OCI-M1 (cell line): ENCODE results near the gene GRIK2.

Experiments used
- DNase-seq: peaks from one replicate; lab custom pipeline; 2025; lab: John Stamatoyannopoulos, UW

Gene GRIK2

DNA sequence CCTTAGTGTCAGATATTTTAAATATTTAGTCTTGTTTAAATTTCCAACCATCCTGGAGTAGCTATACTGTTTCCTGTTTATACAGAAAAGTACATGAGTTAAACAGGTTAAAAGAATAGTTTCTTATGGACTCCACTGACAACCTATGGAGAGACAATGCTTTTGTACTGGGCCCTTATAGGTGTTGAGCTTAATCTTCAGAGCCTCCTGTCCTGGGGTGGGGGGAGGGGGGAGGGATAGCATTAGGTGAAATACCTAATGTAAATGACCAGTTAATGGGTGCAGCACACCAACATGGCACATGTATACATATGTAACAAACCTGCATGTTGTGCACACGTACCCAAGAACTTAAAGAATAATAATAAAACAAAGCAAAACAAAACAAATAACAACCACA, 322.9 kb downstream of the GRIK2 start:
- DNase-seq = no peak

- no peak for DNase-seq
Observed at GRCh38 chr6:101716810-101717209, 323.3 kb downstream of the GRIK2 start.

DNA sequence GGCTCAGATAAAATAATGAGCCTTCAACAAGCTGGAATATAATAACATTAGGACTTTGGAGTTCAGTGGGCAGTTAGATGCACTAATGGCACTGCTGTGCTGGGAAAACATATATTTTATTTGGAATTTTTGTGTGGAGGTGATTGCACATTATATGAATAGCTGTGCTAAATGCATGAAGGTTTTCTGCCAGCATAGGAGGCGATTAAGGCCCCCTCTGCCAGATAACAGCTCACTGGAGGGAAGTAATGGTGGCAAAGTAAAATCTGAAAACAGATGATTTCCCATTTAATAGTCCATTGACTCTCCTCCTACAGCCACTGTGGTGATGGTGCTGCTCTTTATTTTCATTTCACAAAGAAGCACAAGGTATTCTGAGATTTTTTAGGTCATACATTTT, 326.0 kb downstream of the GRIK2 start:
- DNase-seq = no peak

DNA sequence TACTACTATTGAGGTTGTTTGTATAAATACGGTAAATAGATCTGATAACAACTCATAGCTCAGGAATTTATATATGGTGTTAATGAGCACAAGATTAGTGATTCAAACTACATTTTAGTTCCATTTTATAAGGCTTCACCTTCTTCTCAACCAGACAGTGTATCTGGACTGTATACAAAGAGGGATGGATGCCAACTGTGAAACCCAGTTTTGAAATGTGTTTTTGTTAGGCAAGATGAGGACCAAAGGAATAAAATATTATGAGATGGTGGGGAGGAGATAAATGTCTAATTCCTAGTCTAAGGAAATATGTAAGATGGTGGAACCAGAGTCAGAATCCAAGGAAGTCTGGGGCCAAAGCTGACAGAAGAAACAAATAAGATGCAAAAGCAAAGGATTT, 329.0 kb downstream of the GRIK2 start:
- DNase-seq = no peak

- peak; percentile 31 for DNase-seq
Observed at GRCh38 chr6:101722991-101723579, 329.6 kb downstream of the GRIK2 start.

DNA sequence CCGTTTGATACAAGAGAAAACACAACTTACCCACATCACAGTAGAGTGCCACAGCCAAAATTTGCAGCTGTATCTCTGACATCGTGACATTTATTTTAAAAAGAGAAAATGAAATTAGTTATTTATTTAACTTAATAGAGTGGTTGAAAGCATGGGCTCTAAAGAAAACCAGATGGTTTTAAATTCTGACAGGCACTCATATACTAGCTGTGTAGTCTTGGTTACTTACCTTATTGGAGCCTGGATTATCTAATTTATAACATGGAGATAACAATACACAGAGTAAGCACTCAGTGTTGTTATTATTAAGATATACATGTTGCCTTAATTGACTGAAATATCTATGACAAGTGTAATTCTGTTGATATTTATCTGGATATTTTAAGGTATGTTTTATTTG, 334.9 kb downstream of the GRIK2 start:
- DNase-seq = no peak

- no peak for DNase-seq
Observed at GRCh38 chr6:101728956-101729355, 335.4 kb downstream of the GRIK2 start.

DNA sequence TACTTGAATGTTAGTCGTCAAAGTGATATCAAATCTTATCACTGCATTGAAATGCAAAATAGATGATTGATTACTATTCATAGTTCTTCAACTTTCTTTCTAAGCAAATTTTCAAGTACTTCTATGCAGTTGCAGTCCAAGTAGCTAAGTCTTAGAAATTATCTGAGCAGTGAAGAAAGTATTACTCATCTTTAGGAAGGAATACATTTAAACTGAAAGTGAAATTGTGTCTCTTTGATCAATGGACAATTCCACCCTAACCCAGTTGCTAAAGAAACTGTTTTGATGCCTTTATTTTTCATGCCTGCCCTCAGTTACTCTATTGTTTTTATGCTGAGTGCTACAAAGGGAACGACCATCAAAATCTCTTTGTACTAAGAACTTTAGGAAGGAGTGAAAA, 337.4 kb downstream of the GRIK2 start:
- DNase-seq = peak; percentile 68

DNA sequence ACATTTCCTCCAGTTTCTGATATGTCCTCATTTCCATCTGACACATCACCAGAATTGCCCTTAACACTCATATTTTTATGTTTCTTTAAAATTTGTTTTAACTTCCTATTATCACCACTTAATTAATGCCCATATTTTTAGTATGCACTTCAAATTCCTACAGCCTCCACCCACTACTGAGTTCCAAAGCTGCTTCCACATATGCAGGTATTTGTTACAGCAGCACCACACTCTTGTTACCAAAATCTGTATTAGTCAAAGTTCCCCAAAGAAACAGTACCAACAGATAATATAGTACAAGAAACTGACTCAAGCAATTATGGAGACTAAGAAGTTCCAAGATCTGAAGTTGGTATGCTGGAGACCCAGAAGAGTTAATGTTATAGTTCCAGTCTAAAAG, 340.4 kb downstream of the GRIK2 start:
- no peak for DNase-seq

- no peak for DNase-seq
Observed at GRCh38 chr6:101738481-101738880, 345.0 kb downstream of the GRIK2 start.

DNA sequence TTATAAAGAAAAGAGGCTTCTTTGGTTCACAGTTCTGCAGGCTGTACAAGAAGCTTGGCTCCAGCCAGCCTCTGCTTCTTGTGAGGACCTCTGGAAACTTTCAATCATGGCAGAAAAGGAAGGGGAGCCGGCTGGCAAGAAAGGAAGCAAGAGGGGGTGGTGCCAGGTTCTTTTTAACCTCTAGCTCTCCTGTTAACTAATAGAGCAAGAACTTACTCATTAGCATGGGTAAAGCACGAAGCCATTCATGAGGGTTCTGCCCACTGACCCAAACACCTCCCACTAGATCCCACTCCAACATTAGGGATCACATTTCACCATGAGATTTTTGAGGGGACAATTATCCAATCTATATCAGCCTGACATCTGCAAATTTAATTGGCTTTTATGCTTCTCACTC, 347.1 kb downstream of the GRIK2 start:
- DNase-seq = no peak

DNA sequence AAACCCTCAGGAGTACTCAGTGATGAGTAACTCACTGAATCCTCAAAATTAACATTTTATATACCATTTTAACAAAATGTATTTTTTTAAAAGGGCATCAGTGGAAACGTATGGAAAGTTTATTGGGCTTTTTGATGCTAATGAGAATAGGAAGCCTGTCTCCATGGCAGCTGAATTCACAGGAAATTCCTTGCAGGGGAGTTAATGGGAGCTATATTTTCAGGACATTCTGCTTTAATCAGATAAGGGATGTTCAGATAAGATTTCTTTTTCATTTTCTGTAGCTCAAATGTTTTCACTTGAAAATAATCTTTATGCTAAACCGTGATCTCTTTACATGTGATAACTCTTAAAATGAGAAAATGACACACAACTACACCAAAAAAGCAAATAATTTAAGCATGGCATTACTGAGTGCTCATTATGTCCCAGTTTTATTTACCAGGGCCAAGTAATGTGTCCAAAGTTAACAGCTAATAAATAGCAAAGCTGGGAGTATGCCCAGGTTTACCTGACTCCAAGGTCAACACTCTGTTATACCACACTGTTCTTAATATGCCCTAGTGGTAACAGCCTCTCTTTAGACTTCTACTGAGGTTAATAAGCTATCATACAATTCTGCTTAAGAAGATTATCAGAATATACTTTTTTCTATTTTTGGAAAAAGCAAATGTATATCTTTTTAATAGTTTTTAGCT, 348.1 kb downstream of the GRIK2 start:
- DNase-seq = no peak

DNA sequence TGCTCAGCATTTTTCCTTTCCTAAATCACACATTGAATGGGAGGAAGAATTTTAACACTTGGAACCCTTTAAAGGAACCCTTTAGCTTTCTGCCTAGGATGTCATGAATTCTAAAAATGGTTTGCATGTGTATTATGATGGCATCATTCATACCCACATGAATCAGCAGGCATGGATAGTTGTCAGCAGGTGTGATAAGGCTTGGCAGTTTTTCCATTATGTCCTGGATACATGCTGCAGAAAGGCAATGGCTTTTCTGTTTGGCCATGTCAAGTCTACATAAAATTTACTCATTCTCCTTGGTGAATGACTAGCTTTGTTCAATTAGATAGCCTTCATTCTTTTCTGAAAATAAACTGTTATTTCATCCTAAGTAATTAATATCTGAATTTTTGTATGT, 353.7 kb downstream of the GRIK2 start:
- peak; percentile 36 for DNase-seq

DNA sequence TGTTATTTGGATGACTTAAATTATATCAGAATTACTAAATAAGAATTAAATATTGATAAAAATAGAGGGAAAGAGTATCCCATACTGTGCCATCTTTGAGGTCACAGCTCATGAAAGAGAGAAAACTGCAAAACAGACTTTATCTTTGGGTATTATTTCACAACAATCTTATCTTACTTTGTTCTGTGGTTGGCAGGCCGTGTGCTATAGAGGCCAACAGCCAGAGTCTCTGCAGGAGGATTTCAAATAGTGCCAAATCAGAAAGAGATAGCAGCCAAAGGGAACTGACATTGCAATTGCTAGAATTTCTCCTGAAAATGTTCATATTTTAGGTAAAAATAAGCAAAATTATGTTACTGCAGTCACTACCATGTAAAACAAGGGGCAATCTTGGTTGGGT, 354.2 kb downstream of the GRIK2 start:
- DNase-seq = peak; percentile 91

GRCh38 chr6:101755931-101756330, 362.4 kb downstream of the GRIK2 start:
- no peak for DNase-seq

DNA sequence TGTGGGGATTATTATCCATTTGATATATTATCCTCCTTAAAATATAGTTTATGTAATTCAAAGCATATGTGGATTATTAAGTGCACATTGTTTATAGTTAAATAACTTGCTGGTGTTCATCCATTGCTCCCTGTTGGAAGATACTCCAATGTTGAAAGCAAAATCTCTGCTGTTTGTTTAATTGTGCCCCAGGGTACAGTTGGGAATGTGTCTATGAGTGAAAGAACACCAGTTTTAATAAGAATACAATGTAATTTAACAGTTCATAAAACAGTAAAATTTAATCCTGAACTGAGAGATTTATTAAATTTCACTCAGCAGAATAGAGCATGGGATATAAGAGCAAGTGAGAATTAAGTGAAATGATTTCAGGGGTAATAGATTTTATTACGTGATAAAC, 364.9 kb downstream of the GRIK2 start:
- no peak for DNase-seq

DNA sequence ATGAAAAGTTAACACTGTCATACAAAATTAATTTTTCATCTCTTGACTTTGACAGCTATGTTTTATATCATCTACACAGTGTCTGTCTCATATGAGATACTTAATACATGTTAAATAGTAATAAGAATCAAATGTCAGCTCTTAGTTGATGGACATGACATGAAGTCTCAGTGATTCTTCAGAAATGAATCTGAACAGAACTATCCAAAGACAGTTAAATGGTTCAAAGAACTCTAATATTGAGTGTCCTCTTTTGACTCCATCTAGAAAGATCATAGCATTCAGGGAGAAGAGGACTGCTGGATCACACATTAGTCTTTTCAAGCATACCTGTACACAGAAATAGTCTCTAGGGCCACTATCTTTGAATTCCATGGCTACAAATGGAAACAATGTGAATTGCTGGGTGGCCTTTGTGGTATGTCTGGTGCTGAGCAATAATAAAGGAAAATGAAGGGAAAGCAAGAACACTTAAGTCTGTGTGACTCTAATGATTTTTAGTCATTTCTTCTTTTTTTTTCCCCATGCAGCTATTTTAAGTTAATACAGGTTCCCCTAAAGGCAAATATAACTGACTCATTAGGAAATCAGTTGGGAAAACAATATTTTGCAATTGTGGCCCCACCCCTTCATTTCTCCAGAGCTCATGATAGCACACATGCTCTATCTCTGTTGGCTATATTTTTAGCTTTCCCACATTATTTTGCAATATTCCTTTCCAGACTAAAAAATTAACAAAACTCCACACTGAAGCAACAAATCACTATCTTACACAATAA, 367.5 kb downstream of the GRIK2 start:
- peak; percentile 62 for DNase-seq

- no peak for DNase-seq
Observed at GRCh38 chr6:101762851-101763250, 369.3 kb downstream of the GRIK2 start.

DNA sequence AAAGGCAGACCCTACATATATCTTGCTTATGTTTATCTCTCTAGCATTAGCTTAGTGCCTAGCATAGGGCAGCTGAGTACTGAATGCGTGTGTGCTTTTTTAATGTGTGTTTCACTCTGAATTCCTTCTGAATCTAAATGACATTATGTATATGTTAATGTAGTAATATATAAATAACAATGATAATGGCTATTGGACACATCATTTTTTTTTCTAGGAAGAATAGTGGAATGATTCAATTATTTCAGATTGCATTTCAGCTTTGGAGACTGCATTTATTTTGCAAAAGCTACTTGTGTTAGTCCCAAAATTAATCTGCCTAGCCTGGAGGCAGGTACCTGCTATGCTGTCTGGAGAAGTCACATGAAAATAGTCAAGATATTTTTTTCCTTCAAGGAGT, 371.8 kb downstream of the GRIK2 start:
- no peak for DNase-seq

DNA sequence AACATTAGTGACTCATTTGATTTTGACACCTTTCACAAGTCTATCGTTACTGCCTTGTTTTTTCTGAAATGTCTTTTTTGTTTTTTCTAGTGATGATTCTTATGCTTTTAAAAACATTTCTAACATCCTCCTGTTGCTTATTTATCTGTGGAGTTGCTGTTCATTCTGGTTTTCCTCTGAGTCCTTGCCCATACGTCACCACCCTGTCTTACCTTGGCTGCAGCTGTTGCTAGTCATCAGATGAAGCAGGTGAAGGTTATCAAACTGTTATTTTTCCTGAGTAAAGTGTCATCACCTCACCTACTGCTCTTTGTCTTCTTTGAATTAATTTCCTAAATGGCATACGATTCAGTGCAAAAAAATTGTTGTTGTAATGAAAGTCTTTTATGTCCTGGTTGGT, 376.6 kb downstream of the GRIK2 start:
- DNase-seq = no peak

DNA sequence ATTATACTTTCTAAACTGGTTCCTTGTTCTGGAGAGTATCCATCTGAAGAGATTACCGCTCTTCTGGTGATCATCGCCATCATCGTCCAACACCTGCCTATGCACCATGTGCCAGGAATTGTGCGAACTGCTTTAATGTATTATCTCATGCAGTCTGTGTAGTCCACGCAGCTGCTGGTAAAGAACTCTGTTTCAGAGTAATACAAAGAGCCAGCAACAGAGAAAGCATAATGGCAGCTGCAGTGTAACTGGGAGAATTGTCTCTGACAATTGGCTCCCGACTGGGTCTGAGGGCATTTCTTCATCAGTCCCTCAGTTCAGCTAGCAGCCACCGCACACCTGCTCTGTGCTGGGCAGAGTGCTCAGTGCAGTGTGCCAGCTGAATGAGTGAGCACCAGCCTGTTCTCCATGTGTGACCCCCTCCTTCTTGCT, 383.4 kb downstream of the GRIK2 start:
- no peak for DNase-seq

DNA sequence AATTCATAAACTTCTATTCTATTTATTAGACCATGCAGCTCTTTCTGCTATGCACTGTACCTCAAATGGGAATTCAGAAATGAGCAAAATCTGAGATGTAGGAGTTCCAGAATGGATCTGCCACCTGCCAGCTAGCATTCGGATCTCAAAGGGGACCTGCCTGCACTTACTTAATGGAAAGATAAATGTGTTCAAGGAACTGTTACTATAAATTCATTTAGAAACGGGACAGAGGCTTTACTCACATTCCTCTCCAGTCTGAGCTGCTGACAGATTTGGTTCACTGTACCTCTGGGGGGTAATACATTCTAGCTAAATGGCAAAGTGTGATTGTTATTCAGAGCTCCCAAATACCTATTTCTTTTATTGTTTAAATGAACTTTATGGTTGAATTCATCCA, 384.1 kb downstream of the GRIK2 start:
- DNase-seq = no peak
